Measurements from ENCODE around the gene DYNLL1.
"Not testable (repeated sequence)": the region's sequence is repeated elsewhere in the genome, so short reads cannot be mapped to it uniquely, and the experiment has no call there.

DYNLL1 gene

GRCh38 chr12:120474616-120474960, 21.3 kb upstream of the DYNLL1 start:
- no peak for DNase-seq (ENCODE audit: low spot score)

DNA sequence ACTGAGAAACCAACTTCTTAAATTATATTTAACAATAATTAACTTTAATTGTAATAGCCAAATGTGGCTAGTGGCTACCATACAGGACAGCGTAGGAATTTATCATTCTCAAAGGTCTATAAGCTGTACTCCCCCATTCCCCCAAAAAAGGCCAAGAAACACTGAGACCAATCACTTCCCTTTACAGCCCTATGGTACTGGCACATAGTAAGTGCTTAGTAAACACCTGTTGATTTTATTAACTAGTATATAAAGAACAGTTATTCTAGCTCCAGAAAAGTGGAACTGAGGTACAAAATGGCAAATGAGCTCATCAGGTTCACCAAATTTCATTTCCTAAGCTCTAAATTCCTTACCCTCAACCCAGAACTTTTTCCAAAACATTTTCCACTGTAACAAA, 20.3 kb upstream of the DYNLL1 start:
- no peak for DNase-seq (ENCODE audit: low spot score)

GRCh38 chr12:120479458-120479857, 16.5 kb upstream of the DYNLL1 start:
- no peak for DNase-seq (ENCODE audit: low spot score)

- no peak for DNase-seq (ENCODE audit: low spot score)
Observed at GRCh38 chr12:120480211-120480610, 15.7 kb upstream of the DYNLL1 start.

DNA sequence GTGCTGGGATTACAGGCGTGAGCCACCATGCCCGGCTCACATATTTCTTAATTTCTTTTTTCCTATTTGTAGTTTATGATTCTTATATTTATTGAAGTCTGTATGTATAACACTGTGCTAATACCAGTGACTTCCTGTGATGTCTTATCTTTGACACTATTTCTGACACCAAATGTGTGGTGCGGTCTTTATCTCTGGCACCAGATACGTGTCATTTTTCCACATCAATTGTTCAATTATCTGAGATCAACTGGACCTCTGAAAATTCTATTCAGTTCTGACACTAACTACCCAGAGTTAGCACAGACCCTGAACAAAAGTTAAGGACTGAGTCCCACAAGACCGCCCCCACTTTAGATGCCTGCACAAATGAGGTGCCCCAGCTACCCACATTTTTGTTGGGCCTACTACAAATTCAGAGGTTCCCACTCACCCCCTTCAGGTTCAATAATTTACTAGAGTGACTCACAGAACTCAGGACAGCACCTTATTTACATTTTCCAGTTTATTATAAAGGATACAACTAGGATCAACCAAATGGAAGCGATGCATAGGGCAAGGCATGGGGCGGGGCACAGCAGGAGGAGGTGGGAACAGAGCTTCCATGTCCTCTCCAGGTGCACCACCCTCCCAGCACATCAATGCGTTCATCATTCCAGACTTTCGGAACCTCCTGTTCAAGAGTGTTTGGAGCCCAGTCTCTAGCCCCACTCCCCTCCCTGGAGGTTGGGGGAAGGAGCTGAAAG, 14.7 kb upstream of the DYNLL1 start:
- peak; percentile 41 for DNase-seq (ENCODE audit: low spot score)

DNA sequence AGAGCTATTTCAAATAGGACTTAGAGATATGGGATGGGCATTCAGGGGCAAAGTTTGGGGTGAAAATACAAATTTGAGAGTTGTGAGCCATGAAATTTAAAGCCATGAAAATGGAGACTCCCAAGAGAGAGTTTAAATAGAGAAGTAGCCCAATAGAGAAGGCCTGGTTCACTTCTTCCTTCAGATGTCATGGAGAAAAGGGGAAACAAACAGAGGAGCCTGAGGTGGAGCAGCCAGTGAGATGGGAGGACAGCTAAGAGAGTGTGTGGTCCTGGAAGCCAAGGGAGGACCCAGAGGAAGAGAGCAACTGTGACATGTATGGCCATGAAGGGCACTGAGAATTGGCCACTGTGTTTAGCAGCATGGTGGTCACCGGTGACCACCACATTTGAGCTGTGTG, 12.3 kb upstream of the DYNLL1 start:
- DNase-seq (ENCODE audit: low spot score): no peak

GRCh38 chr12:120485961-120486881, 9.7 kb upstream of the DYNLL1 start:
- DNase-seq (ENCODE audit: low spot score): no peak

GRCh38 chr12:120487552-120487951, 8.4 kb upstream of the DYNLL1 start:
- DNase-seq (ENCODE audit: low spot score): not testable (repeated sequence)

DNA sequence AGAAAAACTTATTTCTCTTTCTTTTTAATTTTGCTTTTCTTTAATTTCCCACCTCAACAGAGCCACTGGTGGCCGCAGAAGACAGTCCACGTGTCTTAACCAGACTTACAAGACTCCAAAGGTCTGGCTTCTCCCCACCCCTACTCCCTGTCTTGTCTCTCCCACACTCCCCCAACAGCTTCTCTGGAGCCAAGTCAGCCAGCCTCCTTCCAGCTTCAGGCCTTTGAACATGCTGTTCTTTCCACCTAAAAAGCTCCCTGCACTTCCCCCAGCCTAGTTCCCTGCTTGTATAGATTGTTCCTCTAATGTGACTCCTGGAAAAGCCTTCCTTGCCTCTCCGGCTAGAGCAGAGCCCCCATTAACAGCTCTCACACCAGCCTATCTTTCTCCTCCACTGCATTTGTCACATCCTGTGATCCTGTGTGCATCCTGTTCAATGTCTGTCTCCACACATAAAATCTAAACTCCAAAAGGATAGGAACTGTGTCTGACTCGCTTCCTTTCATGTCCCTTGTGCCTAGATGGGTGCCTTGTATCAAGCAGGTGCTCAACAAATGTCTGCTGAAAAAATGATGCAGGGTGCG, 7.8 kb upstream of the DYNLL1 start:
- DNase-seq (ENCODE audit: low spot score): no peak

DNA sequence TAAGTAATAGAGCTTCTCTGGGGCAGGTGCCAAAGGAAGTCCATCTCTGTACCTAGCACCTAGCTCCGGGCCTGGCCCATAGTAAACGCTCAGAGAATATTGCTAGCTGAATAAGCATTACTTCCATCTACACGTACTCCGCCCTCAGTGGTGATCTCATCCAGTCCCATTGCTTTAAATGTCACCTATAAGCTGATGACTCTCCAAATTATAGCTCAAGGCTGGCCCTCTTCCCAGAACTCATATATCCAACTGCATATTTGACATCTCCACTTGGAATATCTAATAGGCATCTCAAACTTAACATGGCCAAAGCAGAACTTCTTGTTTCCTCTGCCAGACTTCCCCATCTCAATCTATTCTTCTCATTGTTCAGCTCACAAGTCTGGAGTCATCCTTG, 6.9 kb upstream of the DYNLL1 start:
- DNase-seq (ENCODE audit: low spot score): no peak

DNA sequence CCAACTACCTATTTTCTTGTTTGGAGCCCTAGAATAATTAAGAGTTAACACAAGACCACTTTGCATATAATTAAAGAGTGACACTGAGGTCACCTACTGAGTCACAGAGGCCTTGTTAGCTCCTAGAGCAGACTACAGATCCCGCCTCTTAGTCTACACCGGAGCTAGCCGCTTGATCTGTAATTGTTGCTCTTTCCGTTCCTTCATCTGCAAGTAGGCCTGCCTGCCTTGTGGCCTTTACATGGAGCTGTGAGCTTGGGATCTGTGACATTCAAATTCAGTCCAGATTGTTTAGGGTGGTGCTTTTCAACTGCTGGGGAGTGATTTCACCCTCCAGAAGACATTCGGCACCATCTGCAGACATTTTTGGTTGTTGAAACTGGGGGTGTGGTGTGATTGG, 5.6 kb upstream of the DYNLL1 start:
- no peak for DNase-seq (ENCODE audit: low spot score)

DNA sequence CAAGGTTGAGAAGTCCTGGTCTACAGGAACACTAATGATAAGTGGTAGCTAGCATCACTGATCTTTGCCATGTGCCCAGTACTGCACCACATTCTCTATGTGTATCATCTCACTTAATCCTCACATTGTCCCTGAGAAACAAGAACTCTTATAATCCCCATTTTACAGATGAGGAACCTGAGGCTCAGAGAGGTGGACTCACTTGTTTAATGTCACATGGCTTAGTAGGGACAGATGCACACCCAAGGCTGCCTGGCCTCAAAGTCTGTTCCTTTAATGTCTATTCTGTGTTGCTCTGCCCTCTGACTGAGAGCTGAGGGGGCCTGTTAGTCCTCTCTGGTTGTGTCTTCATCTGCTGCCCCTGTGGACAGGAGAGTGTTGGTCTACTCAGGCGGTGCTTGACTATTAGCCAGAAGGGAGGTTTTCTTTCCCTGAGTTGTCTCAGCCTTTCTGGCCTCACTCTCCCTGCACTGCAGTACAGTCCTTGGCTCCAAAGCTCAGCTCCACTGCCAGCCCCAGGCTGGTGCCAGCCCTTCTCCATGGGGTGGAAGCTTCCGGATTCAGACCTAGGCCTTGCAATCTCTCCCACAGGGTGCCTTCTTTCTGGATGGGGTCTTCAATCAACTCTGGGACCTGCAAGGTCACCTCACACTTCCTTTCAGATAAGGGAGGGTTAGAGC, 4.9 kb upstream of the DYNLL1 start:
- DNase-seq (ENCODE audit: low spot score): no peak

GRCh38 chr12:120495186-120495730, 655 bp upstream of the DYNLL1 start:
- no peak for DNase-seq (ENCODE audit: low spot score)

DNA sequence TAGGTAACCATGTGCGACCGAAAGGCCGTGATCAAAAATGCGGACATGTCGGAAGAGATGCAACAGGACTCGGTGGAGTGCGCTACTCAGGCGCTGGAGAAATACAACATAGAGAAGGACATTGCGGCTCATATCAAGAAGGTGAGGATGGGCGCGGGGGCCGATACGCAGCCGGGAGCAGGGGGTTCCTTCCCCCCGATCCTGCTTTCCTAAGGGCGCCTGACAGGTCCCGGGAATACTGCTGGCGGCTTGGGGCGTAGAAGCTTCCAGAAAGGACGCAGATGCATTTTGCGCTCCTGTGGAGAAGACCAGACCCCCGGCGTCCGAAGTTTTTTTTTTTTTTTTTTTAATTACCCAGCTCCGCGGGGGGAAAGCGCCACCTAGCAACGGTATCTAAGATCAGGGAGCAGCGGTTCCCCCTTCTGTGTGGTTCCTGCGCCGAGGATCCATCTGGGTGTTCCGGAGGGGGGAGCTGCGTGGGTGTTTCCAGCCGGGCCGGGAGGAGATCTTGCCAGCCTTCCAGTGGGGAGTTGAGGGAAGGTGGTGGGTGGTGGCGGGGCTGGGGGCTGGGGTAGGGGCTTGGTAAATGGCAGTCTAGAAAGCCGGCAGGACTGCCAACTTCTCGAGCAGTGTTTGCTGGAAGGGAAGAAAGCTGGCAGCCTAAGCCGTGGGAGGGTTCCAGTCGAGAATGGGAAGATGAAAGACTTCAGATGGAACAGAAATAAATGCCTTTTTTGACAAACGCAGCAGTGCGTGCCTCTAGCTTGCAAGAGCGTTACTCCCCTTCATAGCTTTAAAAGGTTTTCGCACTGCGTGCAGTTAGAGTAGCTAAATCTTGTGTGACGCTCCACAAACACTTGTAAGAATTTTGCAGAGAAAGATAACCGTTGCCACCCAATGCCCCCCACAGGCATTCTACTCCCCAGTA, 764 bp downstream of the DYNLL1 start:
- peak; percentile 62 for DNase-seq (ENCODE audit: low spot score)

GRCh38 chr12:120497524-120498150, 1.7 kb downstream of the DYNLL1 start:
- no peak for DNase-seq (ENCODE audit: low spot score)

DNA sequence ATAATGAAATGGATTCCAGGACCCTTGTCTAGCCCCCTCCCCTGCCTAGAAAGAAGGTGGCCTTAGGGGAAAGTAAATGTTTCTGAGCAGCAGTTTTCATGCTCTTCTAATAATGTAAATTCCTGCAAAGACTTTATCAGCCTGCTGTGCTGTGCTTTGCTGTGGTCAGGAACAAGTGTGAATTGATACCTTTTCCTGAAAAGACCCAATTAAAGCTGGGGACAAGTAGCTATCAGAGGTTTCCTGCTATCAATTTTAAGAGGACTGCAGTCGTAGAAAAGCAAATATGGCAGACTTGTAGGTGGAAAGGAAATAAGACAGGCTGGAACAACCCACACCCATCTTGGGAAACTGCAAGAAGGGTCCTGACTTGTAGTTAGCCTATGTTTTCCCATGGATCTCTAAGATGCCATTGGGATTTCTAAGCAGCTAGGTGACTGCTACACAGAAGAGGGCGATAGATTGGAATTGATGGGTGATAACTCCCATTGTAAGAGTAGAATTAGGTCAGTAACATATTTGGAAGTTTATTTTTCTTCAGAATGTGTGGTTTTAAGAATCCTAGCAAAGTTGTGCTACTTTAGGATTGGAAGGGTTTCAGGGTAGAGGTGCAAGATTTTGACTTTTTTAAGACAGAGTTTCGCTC, 3.1 kb downstream of the DYNLL1 start:
- no peak for DNase-seq (ENCODE audit: low spot score)

DNA sequence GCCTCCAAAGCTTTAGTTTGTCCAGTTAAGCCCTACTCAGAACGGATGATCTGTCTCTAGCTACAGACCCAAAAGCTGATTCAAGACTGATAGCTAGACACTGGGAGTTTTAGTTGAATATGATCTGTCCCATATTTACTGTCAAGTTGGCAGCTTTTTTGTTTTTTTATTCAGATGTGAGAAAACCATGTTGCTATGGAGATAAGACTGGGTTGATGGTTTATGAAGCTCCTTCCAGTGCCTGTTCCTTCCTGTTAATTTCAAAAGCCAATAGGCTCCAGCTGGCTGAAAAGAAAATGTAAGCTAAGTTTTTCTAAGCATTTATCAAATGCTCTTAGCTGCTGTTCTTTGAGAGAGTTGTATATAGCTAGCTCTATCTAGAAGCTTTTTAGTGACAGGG, 4.7 kb downstream of the DYNLL1 start:
- DNase-seq (ENCODE audit: low spot score): no peak

- DNase-seq (ENCODE audit: low spot score): no peak
Observed at GRCh38 chr12:120504587-120504986, 8.7 kb downstream of the DYNLL1 start.

- DNase-seq (ENCODE audit: low spot score): no peak
Observed at GRCh38 chr12:120508537-120508936, 12.6 kb downstream of the DYNLL1 start.

DNA sequence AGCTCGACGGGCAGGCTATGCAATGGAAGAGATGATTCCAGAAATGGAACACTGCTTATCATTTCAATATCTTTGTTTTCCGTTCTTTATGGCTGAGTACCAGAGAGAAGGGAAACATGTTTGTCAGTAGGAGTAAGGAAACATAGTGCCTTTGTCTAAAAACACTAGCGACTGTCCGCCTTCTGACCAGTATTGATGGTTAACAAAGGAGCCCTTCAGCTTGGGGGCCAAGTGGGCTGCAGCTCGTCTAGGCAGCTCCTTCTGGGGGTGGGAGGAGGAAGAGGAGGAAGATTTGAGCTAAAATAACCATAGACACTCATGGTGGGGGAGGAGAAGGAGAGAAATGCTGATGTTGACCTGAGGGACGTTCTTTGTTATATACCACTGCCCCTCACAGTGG, 18.1 kb downstream of the DYNLL1 start:
- no peak for DNase-seq (ENCODE audit: low spot score)
